ENCODE measurements around the gene XPR1.
A peak's percentile ranks its signal among the peaks of the same experiment; 100 is the strongest.

The XPR1 gene

DNA sequence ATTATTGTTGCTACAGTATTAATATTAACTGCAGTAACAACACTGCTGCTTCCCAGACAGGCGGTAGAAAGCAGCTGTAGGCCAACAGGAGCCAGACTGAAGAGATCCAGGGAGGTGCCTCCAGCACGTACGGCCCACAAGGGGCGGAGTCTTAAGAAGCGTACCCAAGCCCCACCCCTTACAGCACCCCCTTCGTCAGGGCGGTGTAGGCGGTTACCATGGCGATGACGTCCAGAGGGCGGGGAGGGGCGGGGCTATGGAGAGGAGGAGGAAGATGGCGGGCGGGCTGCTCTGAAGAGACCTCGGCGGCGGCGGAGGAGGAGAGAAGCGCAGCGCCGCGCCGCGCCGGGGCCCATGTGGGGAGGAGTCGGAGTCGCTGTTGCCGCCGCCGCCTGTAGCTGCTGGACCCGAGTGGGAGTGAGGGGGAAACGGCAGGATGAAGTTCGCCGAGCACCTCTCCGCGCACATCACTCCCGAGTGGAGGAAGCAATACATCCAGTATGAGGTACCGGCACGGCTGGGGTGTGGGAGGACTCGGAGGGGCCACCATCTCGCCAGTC lies at the start of gene XPR1:
XPR1 (plus strand) TSS at position 257 of the 560 bp plus-strand sequence; CDS start at position 437, 180 bp downstream.
- peak; percentile 99 for DNase-seq
- in situ Hi-C loops (cut with HindIII; ENCODE audit: low pct_ligation_motif_present, low pct_unique_long_range_greater_than_20kb, low sequenced_read_pairs) = no loop called here

DNA sequence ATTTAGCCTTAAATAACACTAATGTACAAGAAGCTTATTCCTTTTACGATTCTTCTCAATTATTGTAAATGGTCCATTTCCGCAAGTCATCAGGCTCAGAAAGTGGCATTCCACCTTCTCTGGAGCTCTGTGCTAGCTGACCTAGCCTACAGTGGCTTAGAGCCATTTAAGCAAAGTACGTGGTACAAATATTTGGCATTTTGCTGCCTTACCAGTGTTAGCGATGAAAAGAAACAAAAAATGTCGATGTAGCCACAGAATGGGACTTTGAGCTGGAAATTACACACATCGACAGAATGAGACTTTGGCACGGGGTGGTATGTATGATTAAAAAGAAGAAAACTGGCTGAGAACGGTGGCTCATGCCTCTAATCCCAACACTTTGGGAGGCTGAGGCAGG lies 47.0 kb upstream of the XPR1 start:
- in situ Hi-C loops (cut with HindIII; ENCODE audit: low pct_ligation_motif_present, low pct_unique_long_range_greater_than_20kb, low sequenced_read_pairs) = no loop called here
- no peak for DNase-seq

DNA sequence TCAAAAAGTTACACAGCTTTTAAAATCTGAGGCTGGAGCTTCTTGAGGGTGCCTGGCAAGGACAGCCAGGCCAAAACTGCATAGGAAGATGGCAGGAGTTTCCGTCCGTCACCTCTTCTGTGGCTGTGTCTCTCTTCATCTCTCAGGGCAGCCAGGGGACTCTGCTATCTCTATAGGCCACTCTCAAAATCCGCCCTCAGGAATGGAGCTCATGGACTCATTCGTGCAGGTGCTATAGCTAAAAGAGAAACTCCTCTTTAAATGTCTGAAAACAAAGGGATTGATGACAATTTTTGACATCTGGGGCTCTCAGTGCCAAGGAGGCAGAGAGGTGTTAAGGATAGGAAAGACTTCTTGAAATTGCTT lies 45.8 kb upstream of the XPR1 start:
- in situ Hi-C loops (cut with HindIII; ENCODE audit: low pct_ligation_motif_present, low pct_unique_long_range_greater_than_20kb, low sequenced_read_pairs) = no loop called here
- DNase-seq = no peak

DNA sequence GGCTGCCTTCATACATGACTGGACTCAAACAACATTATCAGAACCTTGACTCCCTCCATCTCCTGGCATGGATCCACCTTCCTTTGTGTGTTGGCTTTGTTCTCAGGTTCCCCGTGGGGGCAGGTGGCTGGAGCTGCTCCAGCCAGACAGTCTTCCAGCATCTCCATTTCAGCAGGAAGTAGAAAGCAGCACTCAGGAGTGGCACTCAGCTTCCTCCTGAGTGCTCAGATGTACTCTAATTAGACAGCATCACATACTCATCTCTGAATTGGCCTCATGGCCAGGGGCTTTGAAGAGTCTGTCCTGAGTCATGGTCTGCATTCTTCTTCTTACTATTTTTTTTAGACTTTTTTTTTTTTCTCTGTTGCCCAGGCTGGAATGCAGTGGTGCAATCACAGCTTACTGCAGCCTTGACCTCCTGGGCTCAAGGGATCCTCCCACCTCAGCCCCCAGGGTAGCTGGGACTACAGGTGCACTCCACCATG lies 45.1 kb upstream of the XPR1 start:
- DNase-seq = peak; percentile 29
- in situ Hi-C loops (cut with HindIII; ENCODE audit: low pct_ligation_motif_present, low pct_unique_long_range_greater_than_20kb, low sequenced_read_pairs) = no loop called here

DNA sequence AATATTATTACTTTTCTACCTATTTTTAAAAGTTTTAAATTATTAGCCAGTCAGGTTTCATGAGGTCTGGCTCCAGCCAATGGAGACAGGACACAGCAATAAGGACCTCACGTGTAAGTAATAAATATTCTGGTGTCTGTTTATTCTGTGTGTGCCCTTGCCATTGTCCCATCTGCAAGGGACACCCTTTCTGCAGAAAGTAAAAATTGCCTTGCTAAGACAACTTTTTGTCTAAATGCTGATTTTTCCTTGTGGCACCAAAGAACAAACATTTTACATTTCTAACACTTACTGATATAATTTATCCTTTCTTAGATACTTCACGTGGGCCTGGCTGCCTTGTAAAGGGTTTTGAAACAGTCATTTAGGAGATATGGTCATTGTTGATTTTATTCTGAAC lies 43.7 kb upstream of the XPR1 start:
- in situ Hi-C loops (cut with HindIII; ENCODE audit: low pct_ligation_motif_present, low pct_unique_long_range_greater_than_20kb, low sequenced_read_pairs) = no loop called here
- DNase-seq = no peak

DNA sequence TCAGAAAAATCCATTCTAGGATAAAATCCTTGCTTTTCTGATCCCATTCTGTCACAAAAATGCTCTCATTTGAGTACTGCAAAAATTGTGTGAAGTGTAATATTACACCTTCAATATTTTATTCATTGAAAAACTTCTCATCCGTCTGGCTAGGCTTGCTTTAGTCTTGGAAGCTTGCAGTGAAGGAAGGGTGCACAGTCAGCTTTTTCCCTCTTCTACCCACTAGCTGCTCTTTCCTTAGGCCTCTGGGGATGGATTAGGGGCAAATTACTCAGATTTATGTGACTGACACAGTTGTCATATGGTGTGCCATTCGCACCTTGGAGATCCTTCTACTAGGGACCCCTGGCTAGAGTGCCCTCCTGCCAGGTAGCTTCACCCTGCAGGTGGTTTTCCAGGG lies 40.9 kb upstream of the XPR1 start:
- in situ Hi-C loops (cut with HindIII; ENCODE audit: low pct_ligation_motif_present, low pct_unique_long_range_greater_than_20kb, low sequenced_read_pairs) = no loop called here
- DNase-seq = no peak

DNA sequence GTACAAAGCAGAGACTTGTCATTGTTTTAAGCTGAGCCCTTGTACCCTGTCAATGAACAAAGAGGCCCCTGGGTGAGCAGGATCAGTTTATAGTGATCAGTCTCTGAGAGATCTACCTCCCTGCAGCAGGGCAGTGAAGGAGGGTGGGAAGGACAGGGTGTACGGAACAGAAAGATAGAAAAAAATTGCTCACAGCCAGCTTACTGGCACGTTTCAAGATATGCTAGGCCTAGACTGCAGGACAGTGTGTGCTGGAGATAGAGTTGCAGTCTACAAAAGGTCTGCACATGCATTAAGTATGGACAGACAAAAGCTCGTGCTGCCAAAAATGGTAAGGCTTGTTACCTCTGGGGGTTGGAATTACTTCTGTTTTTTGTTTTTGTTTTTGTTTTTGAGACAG lies 38.4 kb upstream of the XPR1 start:
- no peak for DNase-seq
- in situ Hi-C loops (cut with HindIII; ENCODE audit: low pct_ligation_motif_present, low pct_unique_long_range_greater_than_20kb, low sequenced_read_pairs) = no loop called here

DNA sequence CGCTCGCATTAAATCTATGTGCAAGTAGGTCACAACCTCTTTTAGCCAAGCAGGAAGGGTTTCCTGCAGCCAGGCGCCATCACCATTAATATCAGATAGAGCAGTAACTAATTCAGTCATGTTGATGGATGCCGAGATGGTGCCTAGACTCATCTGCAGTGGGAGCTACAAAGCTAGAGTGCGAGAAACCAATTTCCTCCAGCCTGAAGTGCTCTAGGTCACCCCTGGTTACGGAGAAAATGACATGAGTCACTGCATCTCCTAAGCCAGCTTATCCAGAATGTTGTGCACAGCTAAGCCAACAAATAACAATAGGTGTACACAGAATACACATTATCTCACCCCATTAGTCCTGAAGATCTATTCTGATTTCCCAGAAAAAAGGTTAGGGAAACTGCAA lies 37.1 kb upstream of the XPR1 start:
- DNase-seq = peak; percentile 13
- in situ Hi-C loops (cut with HindIII; ENCODE audit: low pct_ligation_motif_present, low pct_unique_long_range_greater_than_20kb, low sequenced_read_pairs) = no loop called here

DNA sequence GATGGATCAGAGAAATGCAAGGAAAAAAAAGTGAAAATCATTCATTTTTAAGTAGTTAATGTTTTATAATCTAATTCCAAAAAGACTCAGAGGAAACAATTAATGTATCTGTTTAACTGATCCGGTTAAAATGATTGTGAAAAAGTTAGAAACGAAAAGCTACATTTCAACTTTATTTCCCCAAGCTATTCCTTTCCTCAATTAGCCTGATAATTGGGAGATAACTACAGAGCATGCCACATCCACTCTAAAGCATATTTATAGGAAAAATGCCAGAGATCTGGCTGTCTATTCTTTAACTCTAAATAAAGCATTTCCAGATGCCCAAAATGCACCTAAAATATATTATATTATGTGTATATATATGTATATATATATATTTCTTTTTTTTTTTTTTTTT lies 35.9 kb upstream of the XPR1 start:
- no peak for DNase-seq
- in situ Hi-C loops (cut with HindIII; ENCODE audit: low pct_ligation_motif_present, low pct_unique_long_range_greater_than_20kb, low sequenced_read_pairs) = no loop called here

DNA sequence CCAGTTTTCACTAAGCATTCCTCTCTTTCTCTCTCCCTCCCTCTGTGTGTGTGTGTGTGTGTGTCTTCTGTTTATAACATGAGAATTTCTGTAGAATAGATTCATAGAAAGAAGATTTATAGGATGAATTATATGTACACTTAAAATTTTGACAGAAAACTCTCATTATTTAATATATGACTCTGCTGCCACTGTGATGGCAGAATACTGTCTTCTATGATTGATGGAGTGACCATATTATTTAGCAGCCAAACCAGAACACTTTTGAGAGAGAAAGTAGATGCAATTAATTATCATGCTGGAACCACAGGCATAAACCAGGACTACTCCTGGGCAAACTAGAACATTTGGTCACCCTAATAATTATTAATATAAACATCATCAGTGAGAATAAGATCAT lies 34.3 kb upstream of the XPR1 start:
- in situ Hi-C loops (cut with HindIII; ENCODE audit: low pct_ligation_motif_present, low pct_unique_long_range_greater_than_20kb, low sequenced_read_pairs) = no loop called here
- DNase-seq = no peak

DNA sequence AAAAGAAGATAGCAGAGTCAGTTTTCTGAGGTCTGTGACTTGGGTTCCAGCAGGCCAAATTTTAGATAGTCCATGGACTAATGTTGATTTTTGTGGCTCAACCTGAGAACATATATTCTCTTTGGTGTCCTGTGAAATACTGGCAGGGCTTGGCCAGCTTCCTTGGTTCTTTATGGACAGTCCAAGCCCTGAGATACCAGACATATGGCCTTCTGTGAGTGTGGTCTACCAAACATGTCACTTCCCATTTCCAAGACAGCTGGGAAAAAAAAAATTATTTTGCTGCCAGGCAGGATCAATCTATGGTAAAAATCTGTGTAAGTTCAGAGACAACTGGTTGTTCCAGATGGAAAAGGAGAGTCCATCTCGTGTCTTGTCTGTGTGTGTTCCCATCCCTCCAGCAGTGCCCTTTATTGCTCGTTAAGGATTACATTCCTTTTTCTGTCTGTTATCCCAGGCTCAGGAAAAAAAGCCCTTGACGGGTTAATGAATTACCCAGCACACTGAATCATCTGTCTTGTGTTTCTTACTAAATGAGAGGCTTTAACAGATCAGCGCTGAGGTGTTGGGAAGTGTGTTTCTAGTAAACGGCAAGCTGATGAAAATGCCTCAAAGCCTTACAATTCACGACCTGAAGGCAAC lies 33.4 kb upstream of the XPR1 start:
- DNase-seq = peak; percentile 98
- in situ Hi-C loops (cut with HindIII; ENCODE audit: low pct_ligation_motif_present, low pct_unique_long_range_greater_than_20kb, low sequenced_read_pairs) = no loop called here

DNA sequence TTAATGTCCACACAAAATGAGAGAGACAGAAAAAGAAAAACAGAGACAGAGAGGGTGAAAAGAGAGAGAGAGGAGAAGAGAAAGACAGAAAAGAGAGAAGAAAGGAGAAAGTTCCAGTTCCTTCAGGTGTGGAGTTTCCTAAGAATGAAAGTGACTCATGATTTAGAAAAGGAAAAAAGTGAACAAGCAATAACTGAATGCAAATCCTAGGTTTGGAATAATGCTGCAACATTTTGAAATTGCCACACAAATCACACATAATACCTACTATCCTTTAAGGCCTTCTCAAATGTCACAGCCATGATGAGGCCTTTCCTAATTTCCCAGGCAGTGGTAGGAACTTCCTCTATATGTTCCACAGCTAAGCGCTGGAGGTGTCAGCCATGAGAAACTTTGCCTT lies 31.5 kb upstream of the XPR1 start:
- in situ Hi-C loops (cut with HindIII; ENCODE audit: low pct_ligation_motif_present, low pct_unique_long_range_greater_than_20kb, low sequenced_read_pairs) = no loop called here
- peak; percentile 14 for DNase-seq

DNA sequence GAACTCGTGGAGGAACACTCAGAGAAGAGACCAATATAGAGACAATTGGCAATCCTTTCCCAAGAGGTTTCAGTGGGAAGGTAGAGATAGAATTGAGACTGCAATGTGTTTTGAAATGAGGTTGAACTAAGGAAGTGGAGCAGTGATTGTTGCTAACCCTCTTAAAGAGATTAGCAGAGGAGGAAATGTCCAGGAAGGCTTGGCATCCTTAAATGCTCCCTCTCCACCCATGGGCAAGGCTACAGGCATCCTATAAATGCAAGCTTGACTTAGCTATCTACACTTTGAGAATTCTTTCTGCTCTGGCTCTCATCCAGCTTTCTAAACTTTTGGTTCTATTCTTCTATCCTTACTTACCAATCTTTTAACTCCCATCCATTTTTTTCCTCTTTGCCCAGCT lies 30.3 kb upstream of the XPR1 start:
- no peak for DNase-seq
- in situ Hi-C loops (cut with HindIII; ENCODE audit: low pct_ligation_motif_present, low pct_unique_long_range_greater_than_20kb, low sequenced_read_pairs) = no loop called here

DNA sequence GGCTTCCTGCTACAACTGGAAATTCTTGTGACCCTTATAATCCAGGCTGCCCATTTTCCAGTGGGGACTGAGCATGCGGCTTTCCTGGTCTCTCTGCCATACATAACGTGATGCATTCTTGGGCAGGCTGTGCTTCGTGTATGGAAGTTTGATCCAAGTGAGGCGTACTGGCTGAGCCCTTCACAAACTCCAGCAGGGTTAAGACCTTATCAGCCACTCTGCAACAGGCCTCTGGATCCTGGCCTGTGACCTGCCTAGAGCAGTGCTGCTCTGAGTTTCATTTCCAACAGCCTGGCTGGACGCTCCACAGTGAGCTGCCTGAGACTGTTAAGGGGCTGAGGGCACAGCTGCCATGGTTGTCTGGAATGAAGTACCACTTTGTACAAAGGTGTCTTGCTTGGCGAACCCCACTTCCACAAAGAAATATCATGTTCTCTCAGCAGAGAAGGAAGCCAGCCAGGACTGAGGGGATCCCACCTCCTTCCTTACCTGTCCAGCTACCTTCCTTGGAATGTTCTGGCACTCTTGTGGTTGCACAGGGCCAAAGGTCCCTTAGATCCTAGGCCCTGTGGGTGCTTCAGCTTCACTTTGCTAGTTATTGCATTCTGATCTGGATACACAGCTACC lies 28.5 kb upstream of the XPR1 start:
- in situ Hi-C loops (cut with HindIII; ENCODE audit: low pct_ligation_motif_present, low pct_unique_long_range_greater_than_20kb, low sequenced_read_pairs) = no loop called here

DNA sequence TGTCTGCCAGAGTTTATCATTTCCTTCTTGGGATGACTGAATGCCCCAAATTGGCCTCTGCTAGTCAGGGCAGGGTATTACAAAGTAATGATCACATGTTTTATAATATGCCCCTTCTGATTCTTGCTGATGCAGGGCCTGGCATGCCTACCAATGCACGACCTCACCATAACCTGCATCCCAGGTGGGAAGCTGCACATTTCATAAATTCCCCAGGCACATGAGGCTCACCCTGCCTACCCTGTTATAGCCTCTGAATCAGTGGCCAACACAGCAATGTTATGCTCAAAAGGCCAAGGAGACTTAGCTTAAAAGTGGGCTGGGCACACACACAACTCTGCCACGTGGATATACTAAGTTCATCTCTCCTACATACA lies 28.0 kb upstream of the XPR1 start:
- no peak for DNase-seq
- in situ Hi-C loops (cut with HindIII; ENCODE audit: low pct_ligation_motif_present, low pct_unique_long_range_greater_than_20kb, low sequenced_read_pairs) = no loop called here

More for the DNA sequence above, 28.5 kb upstream of the XPR1 start:
- DNase-seq = no peak

DNA sequence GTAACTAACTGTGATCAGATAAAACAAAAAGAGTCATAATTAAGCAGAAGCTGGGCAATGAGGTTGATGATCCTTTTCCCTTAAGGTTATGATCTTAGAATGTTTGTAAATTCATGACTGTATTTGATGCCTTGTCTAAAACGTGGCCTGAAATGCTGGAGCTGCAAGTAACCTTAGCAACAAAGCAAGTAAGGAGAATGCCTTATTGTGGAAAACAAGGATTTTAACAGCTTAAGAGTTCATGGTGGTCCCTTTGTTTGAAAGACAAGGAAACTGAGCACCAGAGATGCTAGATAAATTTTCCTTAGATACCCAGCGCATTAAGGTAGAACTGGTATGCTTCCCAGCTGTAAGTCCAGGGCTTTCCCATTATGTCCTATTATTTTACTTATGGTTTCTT lies 25.7 kb upstream of the XPR1 start:
- in situ Hi-C loops (cut with HindIII; ENCODE audit: low pct_ligation_motif_present, low pct_unique_long_range_greater_than_20kb, low sequenced_read_pairs) = no loop called here

DNA sequence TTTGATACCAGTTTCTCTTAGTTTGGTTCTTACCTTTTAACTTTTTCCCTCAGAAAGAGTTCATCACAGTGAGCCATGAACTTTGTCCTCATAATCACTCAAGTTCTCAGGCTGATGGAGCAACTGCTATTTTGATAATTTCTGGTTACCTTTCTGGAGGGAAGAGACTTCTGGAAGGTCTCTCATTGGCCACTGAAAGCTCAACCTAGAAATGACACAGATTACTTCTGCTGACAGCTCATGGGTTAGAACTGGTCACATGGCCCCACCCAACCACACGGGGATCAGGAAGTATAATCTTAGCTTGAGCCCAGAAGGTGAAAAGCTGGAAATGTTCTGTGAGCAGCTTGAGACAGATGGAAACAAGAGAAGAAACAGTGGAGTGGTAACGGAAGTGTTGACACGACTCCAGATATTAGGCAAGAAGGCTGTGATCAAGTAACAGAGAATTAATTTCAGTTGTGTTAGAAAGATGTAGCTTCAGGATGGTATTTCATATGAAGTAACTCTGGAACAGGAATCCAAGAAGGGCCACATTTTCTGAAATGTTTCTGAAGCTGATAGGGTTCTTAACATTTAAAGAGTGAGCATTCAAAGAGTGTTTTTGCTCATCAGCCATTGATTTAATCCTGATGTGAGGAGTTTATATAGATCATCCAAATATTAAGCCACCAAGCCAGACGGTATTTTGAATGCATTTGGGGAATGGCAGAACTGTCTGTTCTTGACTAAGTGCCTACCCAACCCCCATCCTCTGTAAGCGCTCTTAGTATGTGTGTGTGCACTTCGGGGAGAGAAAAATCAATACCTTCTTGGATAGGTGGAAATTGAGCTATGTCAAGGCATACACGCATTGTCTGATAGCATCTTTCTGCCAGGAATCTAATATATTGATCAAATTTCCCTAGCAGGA lies 21.9 kb upstream of the XPR1 start:
- no peak for DNase-seq
- in situ Hi-C loops (cut with HindIII; ENCODE audit: low pct_ligation_motif_present, low pct_unique_long_range_greater_than_20kb, low sequenced_read_pairs) = no loop called here

More for the DNA sequence above, 25.7 kb upstream of the XPR1 start:
- DNase-seq = no peak

DNA sequence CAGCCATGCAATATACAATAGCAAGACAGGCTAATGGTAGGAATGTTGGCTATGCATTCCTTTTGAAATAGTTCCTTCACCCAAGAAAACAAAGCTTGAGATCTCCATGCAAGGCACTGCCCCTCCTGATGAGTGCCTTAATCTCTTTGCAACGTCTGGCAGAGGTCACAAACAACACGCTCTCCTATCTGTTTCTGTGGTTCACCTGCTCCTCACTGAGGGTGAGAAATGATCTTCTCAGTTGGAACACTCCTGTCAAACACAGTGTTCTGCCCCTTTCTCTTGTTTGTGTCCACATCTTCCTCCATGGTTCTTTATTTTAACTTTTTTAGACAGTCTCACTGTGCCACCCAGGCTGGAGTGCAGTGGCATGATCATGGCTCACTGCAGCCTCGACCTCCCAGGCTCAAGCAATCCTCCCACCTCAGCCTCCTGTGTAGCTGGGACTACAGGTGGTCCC lies 21.2 kb upstream of the XPR1 start:
- in situ Hi-C loops (cut with HindIII; ENCODE audit: low pct_ligation_motif_present, low pct_unique_long_range_greater_than_20kb, low sequenced_read_pairs) = no loop called here
- no peak for DNase-seq
